Endothelial cell of umbilical vein (primary cell): ENCODE results near the gene SLC35B2.

Experiments used
- EZH2 ChIP-seq: IDR thresholded peaks from 2 replicates; pipeline ENCODE4 v1.6.1; 2012; ENCODE audit warnings: borderline replicate concordance, low read depth, mild to moderate bottlenecking, moderate library complexity, low read length, inconsistent platforms; ENCODE audit not compliant: severe bottlenecking
- JUN ChIP-seq: IDR thresholded peaks from 2 replicates; pipeline ENCODE4 v1.6.1; 2011; ENCODE audit warnings: borderline replicate concordance, low read depth; ENCODE audit not compliant: insufficient read length, insufficient read depth
- MYC ChIP-seq: IDR thresholded peaks from one replicate; pipeline ENCODE4 v1.6.1; 2011; ENCODE audit warnings: mild to moderate bottlenecking, low read depth, low read length
- POLR2A ChIP-seq: IDR thresholded peaks from 2 replicates; pipeline ENCODE4 v1.6.1; 2012; ENCODE audit warnings: low read depth, mild to moderate bottlenecking, control low read depth, low read length
- TF ChIP-seq, protein P1 (sequence below), 2 donors: IDR thresholded peaks; 1 replicate in 1 of 2; 2 replicates in 1 of 2; pipeline ENCODE4 v1.5.1; 2011; ENCODE audit warnings: low read length in 2 of 2, mild to moderate bottlenecking in 2 of 2, moderate library complexity in 2 of 2, control low read depth in 1 of 2, inconsistent platforms in 1 of 2, low read depth in 1 of 2; ENCODE audit not compliant: insufficient read depth in 1 of 2; ENCODE audit errors: extremely low read depth in 1 of 2
- TF ChIP-seq, protein P2 (sequence below): IDR thresholded peaks from 2 replicates; pipeline ENCODE4 v1.6.1; 2011; ENCODE audit not compliant: insufficient read depth, insufficient read length

DNA sequence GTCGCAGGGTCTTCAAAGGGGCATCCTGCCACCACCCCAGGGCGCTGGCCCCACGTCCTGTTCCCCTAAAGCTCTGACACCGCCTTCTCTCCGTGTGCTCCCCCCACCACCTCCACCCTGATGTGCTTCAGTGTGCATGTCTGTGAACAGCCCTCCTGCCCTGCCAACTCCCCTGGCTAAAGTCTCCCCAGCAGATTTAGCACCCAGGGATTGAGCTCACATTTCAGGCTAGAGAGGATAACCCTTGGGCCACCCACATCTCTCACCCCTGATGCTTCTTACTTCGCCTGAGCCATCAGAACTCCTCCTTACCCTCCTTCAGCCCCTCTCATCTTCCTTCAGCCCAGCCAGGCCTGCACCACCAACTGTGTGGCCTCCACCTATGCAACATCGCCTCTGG, 20.4 kb upstream of the SLC35B2 start:
- TF ChIP-seq MYC (no peak), POLR2A (no peak), JUN (no peak), EZH2 (no peak)
- TF ChIP-seq, protein P1, sequence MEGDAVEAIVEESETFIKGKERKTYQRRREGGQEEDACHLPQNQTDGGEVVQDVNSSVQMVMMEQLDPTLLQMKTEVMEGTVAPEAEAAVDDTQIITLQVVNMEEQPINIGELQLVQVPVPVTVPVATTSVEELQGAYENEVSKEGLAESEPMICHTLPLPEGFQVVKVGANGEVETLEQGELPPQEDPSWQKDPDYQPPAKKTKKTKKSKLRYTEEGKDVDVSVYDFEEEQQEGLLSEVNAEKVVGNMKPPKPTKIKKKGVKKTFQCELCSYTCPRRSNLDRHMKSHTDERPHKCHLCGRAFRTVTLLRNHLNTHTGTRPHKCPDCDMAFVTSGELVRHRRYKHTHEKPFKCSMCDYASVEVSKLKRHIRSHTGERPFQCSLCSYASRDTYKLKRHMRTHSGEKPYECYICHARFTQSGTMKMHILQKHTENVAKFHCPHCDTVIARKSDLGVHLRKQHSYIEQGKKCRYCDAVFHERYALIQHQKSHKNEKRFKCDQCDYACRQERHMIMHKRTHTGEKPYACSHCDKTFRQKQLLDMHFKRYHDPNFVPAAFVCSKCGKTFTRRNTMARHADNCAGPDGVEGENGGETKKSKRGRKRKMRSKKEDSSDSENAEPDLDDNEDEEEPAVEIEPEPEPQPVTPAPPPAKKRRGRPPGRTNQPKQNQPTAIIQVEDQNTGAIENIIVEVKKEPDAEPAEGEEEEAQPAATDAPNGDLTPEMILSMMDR (IDR thresholded peaks at IDR 0.05; ENCODE audit: extremely low read depth in 1 of 2, insufficient read depth in 1 of 2, low read depth in 1 of 2, low read length in 2 of 2) = no peak
- TF ChIP-seq, protein P2, sequence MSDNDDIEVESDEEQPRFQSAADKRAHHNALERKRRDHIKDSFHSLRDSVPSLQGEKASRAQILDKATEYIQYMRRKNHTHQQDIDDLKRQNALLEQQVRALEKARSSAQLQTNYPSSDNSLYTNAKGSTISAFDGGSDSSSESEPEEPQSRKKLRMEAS = no peak
